ENCODE results near the gene AGMO. TPM values are rescaled to one million over a fixed set of nuclear protein-coding genes. Genes with fewer than 3 reads are reported as not detected.

The AGMO gene
- total and polyA plus RNA-seq, 10 of the 15 experiments (the other 5 are each of a cell fraction or from before 2014, with no cell fraction given) = 0.11 to 0.29 TPM; not detected in 8

DNA sequence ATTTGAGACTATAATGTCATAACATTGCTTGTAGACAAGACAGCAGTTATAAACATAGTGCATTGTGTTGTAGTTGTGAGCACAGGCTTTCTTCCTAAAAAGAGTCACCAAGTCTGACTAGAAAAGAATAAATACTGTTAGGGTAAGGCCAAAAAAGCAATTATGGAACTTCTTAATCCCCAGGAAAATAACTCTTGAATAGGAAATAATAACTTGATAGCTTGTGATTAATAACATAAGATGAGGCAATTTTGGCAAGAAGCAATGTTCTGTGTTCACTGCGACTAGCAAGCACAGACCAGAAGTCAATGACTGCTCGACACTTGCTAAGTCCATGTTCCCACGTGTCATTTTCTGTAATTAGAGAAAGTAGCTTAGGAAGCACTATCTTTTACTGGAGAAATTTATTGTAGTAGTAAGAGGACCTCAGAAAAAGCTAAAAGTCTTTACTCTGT lies 97.1 kb downstream of the AGMO start (continued):
- TF ChIP-seq STAT1 (conservative IDR thresholded peaks at IDR 0.05) (no peak), CBX5 (IDR thresholded peaks at IDR 0.05; ENCODE audit: low read depth) (no peak), POU2F2 (IDR thresholded peaks at IDR 0.05; ENCODE audit: borderline replicate concordance, low read depth, low read length) (no peak), HCFC1 (IDR thresholded peaks at IDR 0.05; ENCODE audit: low read length) (no peak), POLR2A (IDR thresholded peaks at IDR 0.05; ENCODE audit: low read depth, low read length) (no peak), LARP7 (IDR thresholded peaks at IDR 0.05) (no peak), EP300 (IDR thresholded peaks at IDR 0.05; ENCODE audit: borderline replicate concordance in 1 of 2, control insufficient read depth in 1 of 2, low read depth in 2 of 2, low read length in 2 of 2) (no peak), CEBPB (IDR thresholded peaks at IDR 0.05; ENCODE audit: borderline replicate concordance in 1 of 2, low read depth in 2 of 2, low read length in 2 of 2) (no peak), MTA3 (IDR thresholded peaks at IDR 0.05; ENCODE audit: borderline replicate concordance, low read length) (no peak), ASH2L (IDR thresholded peaks at IDR 0.05; ENCODE audit: borderline replicate concordance, low read depth) (no peak), SMARCA5 (IDR thresholded peaks at IDR 0.05) (no peak)

DNA sequence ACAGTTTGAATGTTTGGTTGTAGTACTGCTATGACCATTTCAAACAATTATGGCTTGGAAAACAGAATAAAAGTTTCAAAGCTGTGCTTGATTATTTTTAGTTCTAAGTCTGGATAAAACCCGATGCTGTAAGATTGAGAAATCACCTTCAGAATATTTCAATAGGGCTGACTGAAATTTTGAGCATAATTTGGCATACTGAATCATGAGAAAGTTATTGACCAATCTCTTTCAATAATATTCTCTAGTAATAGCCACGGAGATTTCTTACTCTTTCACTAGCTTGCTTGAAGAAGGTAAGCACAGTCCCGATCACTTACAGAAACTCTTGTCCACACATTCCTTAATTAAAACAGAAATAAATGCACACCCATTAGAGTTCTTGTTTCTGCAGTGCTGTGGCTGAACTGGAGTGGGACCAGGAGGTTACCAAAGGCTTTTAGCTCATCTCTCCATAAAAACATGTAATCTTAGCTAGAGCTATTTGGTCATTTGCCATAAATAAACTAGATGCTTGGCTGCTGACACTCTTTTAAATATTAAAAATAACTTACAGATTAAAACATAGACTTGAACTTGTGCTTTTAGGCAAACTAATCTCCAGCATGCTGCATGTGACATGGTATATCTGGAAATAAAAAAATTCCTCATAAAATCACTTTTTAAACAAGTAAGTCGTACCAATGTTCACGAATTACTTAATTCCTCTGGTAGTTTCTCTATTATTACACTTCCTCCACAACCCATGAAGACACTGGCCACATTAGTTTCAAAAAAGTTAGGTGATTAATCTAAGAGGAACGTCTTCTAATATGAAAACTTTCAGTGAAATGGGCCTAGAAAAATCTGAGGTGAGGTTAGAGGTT lies 97.8 kb downstream of the AGMO start:
- Histone ChIP-seq H3K4me3 (no peak overlapping the region), H3K9me3 (replicated peaks; ENCODE audit: control insufficient read depth, insufficient read depth, low read length) (no peaks in the 10 kb centered on the region), H3K27me3 (replicated peaks in 1 of 2; ENCODE audit: control insufficient read depth in 2 of 2, insufficient read depth in 2 of 2, low read length in 1 of 2) (no peaks in the 10 kb centered on the region), H3K27ac (ENCODE audit: control insufficient read depth, insufficient read depth) (no peak overlapping the region), H3K79me2 (ENCODE audit: control insufficient read depth, insufficient read depth, low read length) (no peaks in the 10 kb centered on the region), H3K4me2 (ENCODE audit: control insufficient read depth, insufficient read depth) (no peak overlapping the region), H4K20me1 (ENCODE audit: control insufficient read depth, insufficient read depth) (no peaks in the 10 kb centered on the region), H3K36me3 (ENCODE audit: control insufficient read depth in 2 of 2, insufficient read depth in 2 of 2, low read length in 1 of 2) (no peaks in the 10 kb centered on the region), H3K4me1 (ENCODE audit: control insufficient read depth, insufficient read depth, low read length) (no peaks in the 10 kb centered on the region), H2AFZ (ENCODE audit: control insufficient read depth, low read depth, low read length) (no peak overlapping the region), H3K9ac (ENCODE audit: control insufficient read depth, insufficient read depth, low read length) (no peak overlapping the region)
- ChIA-PET POLR2A (no interaction called here), CTCF (interaction anchor here (0.8 to 1.1 kb wide), 2 partner anchors 9 to 31 kb away, joined by 3 read pairs; no protein-coding TSS in a partner anchor), RAD21 (ENCODE audit: unreplicated experiment) (interaction anchor here (0.8 kb wide), 2 partner anchors 43 to 99 kb away, joined by 3 read pairs; no protein-coding TSS in a partner anchor), SMC1A (ENCODE audit: uncharacterized antibody, unreplicated experiment) (interaction anchor here (0.5 to 2.4 kb wide), 7 partner anchors 9 to 257 kb away, joined by 3 to 8 read pairs (median 3); no protein-coding TSS in a partner anchor)
- ATAC-seq = no peak
- no peak for FAIRE-seq
- BruUV-seq (replicated peaks) = no TSS peak
- 14% methylated on average over 6 of the region's 6 CpGs for WGBS (ENCODE audit: insufficient coverage, insufficient replicate concordance, low lambda C conversion rate, missing lambda C conversion rate)
- no peak for DNase-seq (ENCODE audit: low read depth, low spot score)
- TF ChIP-seq TAF1 (IDR thresholded peaks at IDR 0.05; ENCODE audit: borderline replicate concordance, low read depth, low read length) (no peak), IKZF1 (conservative IDR thresholded peaks at IDR 0.05) (no peak), RUNX3 (IDR thresholded peaks at IDR 0.05; ENCODE audit: low read length) (no peak)
- in situ Hi-C loops (cut with MboI) (no loop called here), intact Hi-C loops (cut with micrococcal nuclease; ENCODE audit: unreplicated experiment) (no loop called here)

Data from GM12878 (cell line).